Right cardiac atrium (tissue), 5 donors: ENCODE results near the gene FAM200A. TPM values are rescaled to one million over a fixed set of nuclear protein-coding genes. Genes with fewer than 3 reads are reported as not detected.

ENCODE experiments used
- ATAC-seq, 2 donors: fragments of 200-7000 bp; cut with Tn5 transposase; one replicate each; pipeline versions ENCODE4 v1.8.0 to v1.9.1; 2020; ENCODE audit warnings: moderate library complexity in 2 of 2, mild to moderate bottlenecking in 1 of 2
- DNase-seq, 3 donors: peaks; one replicate each; pipeline ENCODE4 v3.0.0-alpha.2; 2020
- H3K27ac ChIP-seq: one replicate; pipeline ENCODE4 v1.5.1; 2013; ENCODE audit warnings: mild to moderate bottlenecking, low read length, control low read depth, moderate library complexity
- H3K27me3 ChIP-seq: one replicate; pipeline ENCODE4 v1.6.1; 2013; ENCODE audit not compliant: control insufficient read depth, insufficient read depth
- H3K4me1 ChIP-seq: one replicate; pipeline ENCODE4 v1.6.1; 2013; ENCODE audit warnings: low read length; ENCODE audit not compliant: control insufficient read depth, insufficient read depth
- H3K4me3 ChIP-seq: one replicate; pipeline ENCODE4 v1.5.1; 2013; ENCODE audit warnings: low read length, control low read depth
- H3K9me3 ChIP-seq: one replicate; pipeline ENCODE4 v1.6.1; 2013; ENCODE audit warnings: low read length; ENCODE audit not compliant: control insufficient read depth
- WGBS: extraction: QIAGEN DNeasy Blood & Tissue Kit; methylation state at CpG from one replicate; pipeline ENCODE4 v1.1.7; 2013; 5-methylcytosine and 5-hydroxymethylcytosine counted together
- intact Hi-C, 4 donors: fragments of 100-400 bp; cut with DNase I; formaldehyde crosslinking; loops; one replicate each; pipeline versions ENCODE4 v1.11.0 to v1.14.0; 2022 to 2023
- polyA plus RNA-seq: library from polyadenylated mRNA; stranded (reverse); fragments of 200-250 nt; gene quantifications from one replicate; pipeline ENCODE4 v1.2.3, GENCODE V29; 2013
- total RNA-seq, 4 donors: library from RNA; stranded (reverse); fragmentation: NEBNext Ultra II Directional; extraction: Animal tissue kit (Norgen Biotek cat#: 25700); gene quantifications; one replicate each; pipeline ENCODE4 v1.2.1, GENCODE V29; 2021
- donor health status: healthy with polysubstance abuse.
- donor health status: DM: no; HTN: yes; CAD: no.
- donor health status: DM: no; HTN: no; CAD: no.
- donor health status: DM: no; HTN: yes; CAD: no; lungs with severe emphysema.
- donor health status: DM: yes; HTN: yes; CAD: no.

FAM200A gene
- total and polyA plus RNA-seq, 5 donors, result 4.7 to 6.7 (median 5.8) TPM

- intact Hi-C loops, result loop anchor here in 1 of 4 donors (5.0 kb wide), 1 partner anchor 86 kb away; no protein-coding TSS in a partner anchor
- no peak for ATAC-seq
- Histone ChIP-seq H3K27me3 (no peaks in the 10 kb centered on the region), H3K4me3 (no peak overlapping the region), H3K27ac (no peak overlapping the region), H3K4me1 (no peaks in the 10 kb centered on the region), H3K9me3 (peaks cover 3% of the 10 kb centered on the region)
- WGBS, result 92% methylated on average over 9 of the region's 9 CpGs
- DNase-seq, result peak in 1 of 3 donors; percentile 21
Measured at GRCh38 chr7:99541212-99541611, 10.7 kb downstream of the FAM200A start.

- WGBS, result 89% methylated on average over 5 of the region's 5 CpGs
- intact Hi-C loops, result loop anchor here in 1 of 4 donors (5.0 kb wide), 1 partner anchor 87 kb away; no protein-coding TSS in a partner anchor
Measured at GRCh38 chr7:99540542-99540941, 11.4 kb downstream of the FAM200A start.

GRCh38 chr7:99539213-99539811 lies 12.6 kb downstream of the FAM200A start:
- DNase-seq, result no peak
- Histone ChIP-seq H3K4me3 (no peak overlapping the region), H3K4me1 (no peaks in the 10 kb centered on the region), H3K9me3 (peaks cover 3% of the 10 kb centered on the region), H3K27ac (no peak overlapping the region), H3K27me3 (no peaks in the 10 kb centered on the region)
- ATAC-seq, result no peak
- intact Hi-C loops, result no loop called here
- WGBS, result 60% methylated on average over 7 of the region's 7 CpGs

More at GRCh38 chr7:99540542-99540941, 11.4 kb downstream of the FAM200A start:
- no peaks in the 10 kb centered on the region for H3K27me3 ChIP-seq
- DNase-seq (no peak), ATAC-seq (no peak)
- H3K9me3 ChIP-seq, result peaks cover 3% of the 10 kb centered on the region
- no peak overlapping the region for H3K4me3 ChIP-seq
- H3K27ac ChIP-seq, result no peak overlapping the region
- no peaks in the 10 kb centered on the region for H3K4me1 ChIP-seq

GRCh38 chr7:99535667-99536066 lies 16.2 kb downstream of the FAM200A start:
- WGBS, result 97% methylated on average over 2 of the region's 2 CpGs
- H3K9me3 ChIP-seq, result peaks cover 8% of the 10 kb centered on the region

GRCh38 chr7:99531354-99531765 lies 20.6 kb downstream of the FAM200A start:
- no peaks in the 10 kb centered on the region for H3K27me3 ChIP-seq
- no peak overlapping the region for H3K27ac ChIP-seq
- H3K9me3 ChIP-seq, result peaks cover 8% of the 10 kb centered on the region
- ATAC-seq (no peak), DNase-seq (no peak)
- no peak overlapping the region for H3K4me3 ChIP-seq
- 98% methylated on average over 12 of the region's 12 CpGs for WGBS
- intact Hi-C loops, result no loop called here
- no peaks in the 10 kb centered on the region for H3K4me1 ChIP-seq

More at GRCh38 chr7:99535667-99536066, 16.2 kb downstream of the FAM200A start:
- Histone ChIP-seq H3K4me3 (no peak overlapping the region), H3K27me3 (no peaks in the 10 kb centered on the region), H3K4me1 (no peaks in the 10 kb centered on the region), H3K27ac (no peak overlapping the region)
- intact Hi-C loops, result no loop called here
- DNase-seq (no peak), ATAC-seq (no peak)

- H3K9me3 ChIP-seq, result peaks cover 2% of the 10 kb centered on the region
- H3K4me1 ChIP-seq, result no peaks in the 10 kb centered on the region
- H3K27me3 ChIP-seq, result no peaks in the 10 kb centered on the region
- no peak overlapping the region for H3K4me3 ChIP-seq
- WGBS, result 95% methylated on average over 21 of the region's 21 CpGs
- DNase-seq, result no peak
- ATAC-seq, result no peak
- intact Hi-C loops, result no loop called here
- H3K27ac ChIP-seq, result no peak overlapping the region
Measured at GRCh38 chr7:99525713-99526440, 26.0 kb downstream of the FAM200A start.

- no peaks in the 10 kb centered on the region for H3K4me1 ChIP-seq
- H3K9me3 ChIP-seq, result no peaks in the 10 kb centered on the region
- no peaks in the 10 kb centered on the region for H3K27me3 ChIP-seq
- ATAC-seq (no peak), DNase-seq (no peak)
- no peak overlapping the region for H3K4me3 ChIP-seq
- H3K27ac ChIP-seq, result no peak overlapping the region
- 95% methylated on average over 3 of the region's 3 CpGs for WGBS
- intact Hi-C loops, result no loop called here
Measured at GRCh38 chr7:99521399-99521798, 30.5 kb downstream of the FAM200A start.

GRCh38 chr7:99514050-99514449 lies 37.9 kb downstream of the FAM200A start:
- Histone ChIP-seq H3K4me3 (no peak overlapping the region), H3K27ac (no peak overlapping the region), H3K9me3 (no peaks in the 10 kb centered on the region), H3K27me3 (no peaks in the 10 kb centered on the region), H3K4me1 (no peaks in the 10 kb centered on the region)
- intact Hi-C loops, result no loop called here
- no peak for DNase-seq
- 91% methylated on average over 1 of the region's 1 CpG for WGBS
- no peak for ATAC-seq

GRCh38 chr7:99505324-99505662 lies 46.6 kb downstream of the FAM200A start:
- Histone ChIP-seq H3K4me3 (peak overlapping the region; percentile 83), H3K27ac (peak overlapping the region; percentile 81), H3K27me3 (no peaks in the 10 kb centered on the region), H3K9me3 (no peaks in the 10 kb centered on the region), H3K4me1 (peaks cover 6% of the 10 kb centered on the region)
- no peak for ATAC-seq
- intact Hi-C loops, result loop anchor here in 1 of 4 donors (10.0 kb wide), 1 partner anchor 50 kb away; the partner anchor contains the start of genes FAM200A and ZNF655
- 1% methylated on average over 11 of the region's 11 CpGs for WGBS
- no peak for DNase-seq

GRCh38 chr7:99504603-99505323 lies 47.2 kb downstream of the FAM200A start, which contains the start of gene ZKSCAN5:
Gene ZKSCAN5 (plus strand): TSS chr7:99504662. CDS start chr7:99506045, 1,383 bp downstream.
- Histone ChIP-seq H3K4me1 (peaks cover 6% of the 10 kb centered on the region), H3K9me3 (no peaks in the 10 kb centered on the region), H3K4me3 (peak within 1 kb of the TSS; percentile 83), H3K27ac (peak within 1 kb of the TSS; percentile 96), H3K27me3 (no peaks in the 10 kb centered on the region)
- ATAC-seq (peak; percentile 96), DNase-seq (peak; percentile 99 to 100 (median 99))
- under 1% methylated on average over 53 of the region's 53 CpGs for WGBS
- intact Hi-C loops, result loop anchor here in 1 of 4 donors (10.0 kb wide), 1 partner anchor 50 kb away; the partner anchor contains the start of genes FAM200A and ZNF655

GRCh38 chr7:99504281-99504602 lies 47.7 kb downstream of the FAM200A start:
- DNase-seq (no peak), ATAC-seq (peak; percentile 96)
- no peaks in the 10 kb centered on the region for H3K27me3 ChIP-seq
- no peaks in the 10 kb centered on the region for H3K9me3 ChIP-seq
- peaks cover 6% of the 10 kb centered on the region for H3K4me1 ChIP-seq
- H3K27ac ChIP-seq, result peak overlapping the region; percentile 72
- intact Hi-C loops, result loop anchor here in 1 of 4 donors (10.0 kb wide), 1 partner anchor 51 kb away; the partner anchor contains the start of genes FAM200A and ZNF655
- H3K4me3 ChIP-seq, result peak overlapping the region; percentile 83
- 9% methylated on average over 19 of the region's 19 CpGs for WGBS
